Neural crest cell (in vitro differentiated cells): Measurements from ENCODE around the gene HECW1. TPM values are rescaled to one million over a fixed set of nuclear protein-coding genes. Genes with fewer than 3 reads are reported as not detected.

Experiments used
- DNase-seq: peaks from one replicate; pipeline ENCODE4 v3.0.0; 2021; ENCODE audit warnings: low read depth, mixed read lengths, low spot score
- H3K27ac Mint-ChIP-seq: one replicate; pipeline ENCODE4 v1.8.0; 2021; ENCODE audit warnings: mild to moderate bottlenecking, mixed read lengths; ENCODE audit not compliant: unreplicated experiment
- H3K27me3 Mint-ChIP-seq: 2 replicates; pipeline ENCODE4 v1.8.0; 2021; ENCODE audit warnings: low read depth, mild to moderate bottlenecking, mixed read lengths
- H3K36me3 Mint-ChIP-seq: 2 replicates; pipeline ENCODE4 v1.8.0; 2021; ENCODE audit warnings: low read depth, mild to moderate bottlenecking, mixed read lengths
- H3K4me1 Mint-ChIP-seq: 2 replicates; pipeline ENCODE4 v1.8.0; 2021; ENCODE audit warnings: mixed read lengths
- H3K4me3 Mint-ChIP-seq: one replicate; pipeline ENCODE4 v1.8.0; 2021; ENCODE audit warnings: mild to moderate bottlenecking, mixed read lengths
- H3K9me3 Mint-ChIP-seq: 2 replicates; pipeline ENCODE4 v1.8.0; 2021; ENCODE audit warnings: mixed read lengths
- total RNA-seq: library from RNA; stranded (reverse); gene quantifications from 2 replicates; pipeline ENCODE4 v1.2.1, GENCODE V29; 2021
- TF ChIP-seq, protein P1 (sequence below): fragments of 200-600 bp; sonication (generic); conservative IDR thresholded peaks from 2 replicates; pipeline ENCODE4 v1.5.0; 2021; ENCODE audit warnings: antibody characterized with exemption, mild to moderate bottlenecking

The HECW1 gene
- total RNA-seq, 1 donor from 2014 or later = 3.6 TPM

DNA sequence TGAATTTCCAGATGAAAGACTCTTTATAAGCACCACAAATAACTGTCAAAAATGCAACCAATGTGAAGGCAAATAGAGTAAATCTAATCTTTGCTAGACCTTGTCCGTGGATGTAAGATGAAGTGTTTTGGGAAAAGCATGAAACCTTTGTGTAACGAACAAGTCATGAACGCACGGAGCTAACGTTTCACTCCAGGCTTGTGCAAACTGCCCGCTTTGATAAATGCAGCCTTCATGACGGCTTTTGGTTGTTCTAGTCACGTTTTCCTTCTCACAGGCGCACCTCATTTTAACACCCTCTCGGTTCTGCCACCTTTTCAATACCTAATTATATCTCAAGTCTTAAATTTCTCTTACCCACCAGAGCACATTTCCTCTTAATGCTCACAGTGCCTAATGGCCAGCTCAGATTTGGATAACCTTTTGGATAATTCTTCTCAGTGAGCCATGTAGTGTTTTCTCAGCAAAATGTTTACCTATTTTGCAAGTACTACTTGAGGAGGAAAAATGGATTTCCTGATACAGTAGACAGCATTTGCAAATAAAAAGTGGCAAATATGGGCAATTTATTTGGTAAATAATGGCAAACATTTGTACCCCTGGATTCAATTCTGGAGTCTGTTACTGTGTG lies 63.2 kb downstream of the HECW1 start:
- H3K36me3 Mint-ChIP-seq = no peaks in the 10 kb centered on the region
- peaks cover 2% of the 10 kb centered on the region for H3K4me1 Mint-ChIP-seq
- no peak for DNase-seq
- TF ChIP-seq, protein P1, sequence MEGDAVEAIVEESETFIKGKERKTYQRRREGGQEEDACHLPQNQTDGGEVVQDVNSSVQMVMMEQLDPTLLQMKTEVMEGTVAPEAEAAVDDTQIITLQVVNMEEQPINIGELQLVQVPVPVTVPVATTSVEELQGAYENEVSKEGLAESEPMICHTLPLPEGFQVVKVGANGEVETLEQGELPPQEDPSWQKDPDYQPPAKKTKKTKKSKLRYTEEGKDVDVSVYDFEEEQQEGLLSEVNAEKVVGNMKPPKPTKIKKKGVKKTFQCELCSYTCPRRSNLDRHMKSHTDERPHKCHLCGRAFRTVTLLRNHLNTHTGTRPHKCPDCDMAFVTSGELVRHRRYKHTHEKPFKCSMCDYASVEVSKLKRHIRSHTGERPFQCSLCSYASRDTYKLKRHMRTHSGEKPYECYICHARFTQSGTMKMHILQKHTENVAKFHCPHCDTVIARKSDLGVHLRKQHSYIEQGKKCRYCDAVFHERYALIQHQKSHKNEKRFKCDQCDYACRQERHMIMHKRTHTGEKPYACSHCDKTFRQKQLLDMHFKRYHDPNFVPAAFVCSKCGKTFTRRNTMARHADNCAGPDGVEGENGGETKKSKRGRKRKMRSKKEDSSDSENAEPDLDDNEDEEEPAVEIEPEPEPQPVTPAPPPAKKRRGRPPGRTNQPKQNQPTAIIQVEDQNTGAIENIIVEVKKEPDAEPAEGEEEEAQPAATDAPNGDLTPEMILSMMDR = no peak
- no peak overlapping the region for H3K27ac Mint-ChIP-seq
- no peak overlapping the region for H3K4me3 Mint-ChIP-seq
- H3K27me3 Mint-ChIP-seq = peaks cover 49% of the 10 kb centered on the region
- no peaks in the 10 kb centered on the region for H3K9me3 Mint-ChIP-seq

- TF ChIP-seq, protein P1 = no peak
- H3K36me3 Mint-ChIP-seq = no peaks in the 10 kb centered on the region
- no peak overlapping the region for H3K4me3 Mint-ChIP-seq
- H3K27ac Mint-ChIP-seq = no peak overlapping the region
- peaks cover 20% of the 10 kb centered on the region for H3K27me3 Mint-ChIP-seq
- no peaks in the 10 kb centered on the region for H3K4me1 Mint-ChIP-seq
- peaks cover 8% of the 10 kb centered on the region for H3K9me3 Mint-ChIP-seq
- DNase-seq = no peak
Measured at GRCh38 chr7:43179393-43179792, 66.9 kb downstream of the HECW1 start.

DNA sequence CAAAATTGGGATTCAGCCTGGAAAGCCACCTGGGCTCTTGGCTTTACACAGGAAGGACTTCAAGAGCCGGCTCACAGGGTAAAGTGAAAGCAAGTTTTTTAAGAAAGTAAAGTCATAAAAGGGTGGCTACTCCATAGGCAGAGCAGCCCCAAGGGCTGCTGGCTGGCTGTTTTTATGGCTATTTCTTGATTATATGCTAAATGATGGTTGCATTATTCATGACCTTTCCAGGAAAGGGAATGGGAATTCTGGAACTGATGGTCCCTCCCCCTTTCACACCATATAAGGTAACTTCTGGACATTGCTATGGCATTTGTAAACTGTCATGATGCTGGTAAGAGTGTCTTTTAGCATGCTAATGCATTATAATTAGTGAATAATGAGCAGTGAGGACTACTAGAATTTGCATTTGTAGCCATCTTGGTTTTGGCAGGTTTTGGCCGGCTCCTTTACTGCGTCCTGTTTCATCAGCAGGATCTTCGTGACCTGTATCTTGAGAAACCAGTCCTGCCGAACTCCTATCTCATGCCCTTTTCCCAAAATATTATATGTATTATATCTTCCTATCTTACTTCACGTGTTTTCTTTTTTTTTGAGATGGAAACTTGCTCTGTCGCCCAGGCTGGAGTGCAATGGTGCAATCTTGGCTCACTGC lies 80.5 kb downstream of the HECW1 start:
- no peak overlapping the region for H3K27ac Mint-ChIP-seq

GRCh38 chr7:43193893-43194292 lies 81.4 kb downstream of the HECW1 start:
- DNase-seq = no peak
- no peak overlapping the region for H3K4me3 Mint-ChIP-seq
- TF ChIP-seq, protein P1 = no peak
- no peaks in the 10 kb centered on the region for H3K9me3 Mint-ChIP-seq
- H3K36me3 Mint-ChIP-seq = no peaks in the 10 kb centered on the region
- no peak overlapping the region for H3K27ac Mint-ChIP-seq
- peaks cover 2% of the 10 kb centered on the region for H3K27me3 Mint-ChIP-seq
- no peaks in the 10 kb centered on the region for H3K4me1 Mint-ChIP-seq

More for the DNA sequence above, 80.5 kb downstream of the HECW1 start:
- H3K4me1 Mint-ChIP-seq = no peaks in the 10 kb centered on the region
- no peak overlapping the region for H3K4me3 Mint-ChIP-seq
- TF ChIP-seq, protein P1 = no peak
- no peak for DNase-seq
- no peaks in the 10 kb centered on the region for H3K9me3 Mint-ChIP-seq
- H3K27me3 Mint-ChIP-seq = peaks cover 4% of the 10 kb centered on the region
- H3K36me3 Mint-ChIP-seq = no peaks in the 10 kb centered on the region

DNA sequence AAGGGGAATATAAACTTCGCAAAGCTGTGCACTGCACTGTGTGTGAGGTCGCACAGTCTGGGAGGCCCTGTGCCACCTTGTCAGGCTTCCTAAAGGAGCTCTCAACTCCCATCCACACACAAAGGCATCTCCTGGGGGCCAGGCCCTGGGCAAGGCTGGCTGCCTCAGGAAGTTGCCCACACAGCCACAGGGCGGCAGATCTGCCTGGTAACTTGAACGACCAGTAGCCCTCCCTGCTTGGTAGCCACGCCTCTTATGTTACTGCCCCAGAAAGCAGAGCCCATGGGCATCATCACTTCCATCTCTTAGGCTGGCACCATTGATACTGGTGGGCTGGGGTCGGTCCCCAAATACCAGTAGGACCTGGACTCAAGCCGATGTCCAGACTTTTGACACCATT lies 82.8 kb downstream of the HECW1 start:
- H3K9me3 Mint-ChIP-seq = no peaks in the 10 kb centered on the region
- H3K36me3 Mint-ChIP-seq = no peaks in the 10 kb centered on the region
- no peaks in the 10 kb centered on the region for H3K4me1 Mint-ChIP-seq
- no peak overlapping the region for H3K4me3 Mint-ChIP-seq
- peaks cover 2% of the 10 kb centered on the region for H3K27me3 Mint-ChIP-seq
- no peak overlapping the region for H3K27ac Mint-ChIP-seq
- TF ChIP-seq, protein P1 = no peak
- no peak for DNase-seq
